Loucy (cell line): ENCODE measurements around the gene PLCG1.

Experiments
- H2AFZ ChIP-seq: fragments of 200-600 bp; sonication (generic); 2 replicates; pipeline ENCODE4 v1.6.0; 2016; ENCODE audit warnings: antibody characterized with exemption, mild to moderate bottlenecking, low read length, moderate library complexity
- H3F3A ChIP-seq: fragments of 200-600 bp; 2 replicates; pipeline ENCODE4 v1.6.0; 2016; ENCODE audit warnings: antibody characterized with exemption, low read depth, mild to moderate bottlenecking
- H3K27me3 ChIP-seq: fragments of 200-600 bp; sonication (generic); 2 replicates; pipeline ENCODE4 v1.6.1; 2014; ENCODE audit warnings: low read length, mild to moderate bottlenecking; ENCODE audit not compliant: insufficient read depth, poor library complexity, severe bottlenecking
- H3K36me3 ChIP-seq: fragments of 200-600 bp; sonication (generic); 2 replicates; pipeline ENCODE4 v1.6.1; 2016; ENCODE audit warnings: low read length; ENCODE audit not compliant: insufficient read depth
- H3K4me1 ChIP-seq: fragments of 200-600 bp; sonication (generic); 2 replicates; pipeline ENCODE4 v1.5.1; 2014; ENCODE audit warnings: low read length, mild to moderate bottlenecking; ENCODE audit not compliant: insufficient read depth, poor library complexity, severe bottlenecking
- H3K4me2 ChIP-seq: fragments of 200-600 bp; sonication (generic); 2 replicates; pipeline ENCODE4 v1.6.0; 2014; ENCODE audit warnings: antibody characterized with exemption, low read length, low read depth, mild to moderate bottlenecking; ENCODE audit not compliant: poor library complexity, severe bottlenecking
- H3K4me3 ChIP-seq: fragments of 200-600 bp; sonication (generic); 2 replicates; pipeline ENCODE4 v1.5.1; 2014; ENCODE audit warnings: low read length, mild to moderate bottlenecking, mixed read lengths; ENCODE audit not compliant: poor library complexity, severe bottlenecking
- H3K79me2 ChIP-seq: fragments of 200-600 bp; sonication (generic); 2 replicates; pipeline ENCODE4 v1.6.1; 2014; ENCODE audit warnings: low read length; ENCODE audit not compliant: insufficient read depth
- H3K9ac ChIP-seq: fragments of 200-600 bp; sonication (generic); 2 replicates; pipeline ENCODE4 v1.6.0; 2014; ENCODE audit warnings: mild to moderate bottlenecking, low read depth, low read length, moderate library complexity; ENCODE audit not compliant: poor library complexity, severe bottlenecking
- H3K9me2 ChIP-seq: fragments of 200-600 bp; sonication (generic); replicated peaks from 2 replicates; pipeline ENCODE4 v1.6.1; 2016; ENCODE audit warnings: low read depth, low read length, mixed read lengths
- H3K9me3 ChIP-seq: fragments of 200-600 bp; sonication (generic); 2 replicates; pipeline ENCODE4 v1.6.1; 2014; ENCODE audit warnings: mild to moderate bottlenecking, antibody characterized with exemption, low read length, low read depth; ENCODE audit not compliant: insufficient read depth
- H4K20me1 ChIP-seq: fragments of 200-600 bp; sonication (generic); 2 replicates; pipeline ENCODE4 v1.6.0; 2014; ENCODE audit warnings: antibody characterized with exemption, low read length, mild to moderate bottlenecking; ENCODE audit not compliant: insufficient read depth, poor library complexity, severe bottlenecking
- CTCF ChIP-seq: fragments of 200-600 bp; sonication (generic); conservative IDR thresholded peaks from 2 replicates; pipeline ENCODE4 v1.5.1; 2014; ENCODE audit warnings: mild to moderate bottlenecking, antibody characterized with exemption, low read length
- EZH2phosphoT487 ChIP-seq: fragments of 200-600 bp; IDR thresholded peaks from 2 replicates; pipeline ENCODE4 v1.6.1; 2018; ENCODE audit warnings: antibody characterized with exemption, mild to moderate bottlenecking, moderate library complexity, borderline replicate concordance

The PLCG1 gene

GRCh38 chr20:41223112-41223511, 85.8 kb downstream of the PLCG1 start:
- Histone ChIP-seq H3K4me3 (no peak overlapping the region), H3F3A (no peaks in the 10 kb centered on the region), H3K27me3 (no peaks in the 10 kb centered on the region), H3K9me3 (no peaks in the 10 kb centered on the region), H2AFZ (no peak overlapping the region), H3K79me2 (no peaks in the 10 kb centered on the region), H4K20me1 (no peaks in the 10 kb centered on the region), H3K9ac (no peak overlapping the region), H3K4me2 (no peak overlapping the region), H3K36me3 (no peaks in the 10 kb centered on the region), H3K4me1 (peaks cover 37% of the 10 kb centered on the region), H3K9me2 (no peaks in the 10 kb centered on the region)
- TF ChIP-seq CTCF, result no peak
- TF ChIP-seq EZH2phosphoT487, result no peak

- no peaks in the 10 kb centered on the region for H3K27me3 ChIP-seq
- no peaks in the 10 kb centered on the region for H3K79me2 ChIP-seq
- H3F3A ChIP-seq, result no peaks in the 10 kb centered on the region
- H3K9me2 ChIP-seq, result no peaks in the 10 kb centered on the region
- H3K4me2 ChIP-seq, result peak overlapping the region; percentile 45
- H2AFZ ChIP-seq, result no peak overlapping the region
- no peak overlapping the region for H3K4me3 ChIP-seq
- no peaks in the 10 kb centered on the region for H4K20me1 ChIP-seq
- no peaks in the 10 kb centered on the region for H3K9me3 ChIP-seq
- no peak for TF ChIP-seq CTCF
- no peaks in the 10 kb centered on the region for H3K36me3 ChIP-seq
- peak overlapping the region; percentile 22 for H3K9ac ChIP-seq
- H3K4me1 ChIP-seq, result peaks cover 48% of the 10 kb centered on the region
Observed at GRCh38 chr20:41224281-41224680, 86.9 kb downstream of the PLCG1 start.

GRCh38 chr20:41225091-41225490, 87.7 kb downstream of the PLCG1 start:
- peak overlapping the region; percentile 2 for H3K4me3 ChIP-seq

More at GRCh38 chr20:41225091-41225490, 87.7 kb downstream of the PLCG1 start:
- Histone ChIP-seq H3K9ac (peak overlapping the region; percentile 22), H3K4me2 (peak overlapping the region; percentile 45), H3K36me3 (no peaks in the 10 kb centered on the region), H3K27me3 (no peaks in the 10 kb centered on the region), H3K79me2 (no peaks in the 10 kb centered on the region), H3K9me2 (no peaks in the 10 kb centered on the region), H3K4me1 (peaks cover 53% of the 10 kb centered on the region), H4K20me1 (no peaks in the 10 kb centered on the region), H2AFZ (no peak overlapping the region), H3F3A (no peaks in the 10 kb centered on the region), H3K9me3 (no peaks in the 10 kb centered on the region)
- TF ChIP-seq EZH2phosphoT487 (no peak), CTCF (no peak)
